ENCODE measurements around the gene GPC4.
"Not testable (repeated sequence)": the region's sequence is repeated elsewhere in the genome, so short reads cannot be mapped to it uniquely, and the experiment has no call there.

Gene GPC4

GRCh38 chrX:133302775-133303445, 112.4 kb downstream of the GPC4 start:
- DNase-seq, result no peak

DNA sequence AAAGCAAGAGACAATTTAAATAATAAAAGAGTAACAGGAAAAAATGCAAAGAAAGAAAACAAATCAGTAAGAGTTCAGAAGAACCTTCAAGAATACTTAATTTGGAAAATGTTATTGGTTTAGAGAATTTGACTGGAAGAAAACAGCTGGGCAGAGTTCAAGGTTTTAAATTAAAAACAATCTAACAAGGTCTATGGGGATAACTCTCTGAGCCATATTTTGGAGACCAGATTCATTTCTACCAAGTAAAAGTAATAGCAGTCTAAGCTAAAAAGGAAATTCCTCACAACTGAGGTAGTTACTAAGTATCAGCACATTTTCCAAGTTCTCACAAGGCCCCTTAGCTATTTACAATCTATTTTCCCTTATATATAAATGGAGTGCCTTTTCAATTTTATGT, 114.7 kb downstream of the GPC4 start:
- DNase-seq, result no peak

DNA sequence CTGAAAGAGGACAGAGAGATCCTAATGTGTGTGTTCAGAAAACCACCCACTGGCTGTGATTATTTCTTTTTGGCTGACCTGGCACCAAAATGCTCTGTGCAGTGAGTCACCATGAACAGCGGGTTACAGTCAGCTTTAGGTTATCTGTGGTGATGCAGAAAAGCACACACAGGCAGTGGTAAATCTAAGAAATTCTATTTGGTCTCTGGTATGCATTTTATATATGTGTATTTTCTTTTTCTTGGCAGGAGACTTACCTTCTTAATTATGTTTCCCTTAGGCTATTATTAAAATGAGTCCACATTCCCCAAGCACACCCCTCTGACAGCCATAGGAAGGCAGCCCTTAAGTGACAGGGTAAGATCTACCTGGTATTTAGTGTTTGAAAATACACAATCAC, 118.0 kb downstream of the GPC4 start:
- no peak for DNase-seq

GRCh38 chrX:133294126-133294525, 121.2 kb downstream of the GPC4 start:
- DNase-seq, result no peak

GRCh38 chrX:133290076-133290475, 125.2 kb downstream of the GPC4 start:
- DNase-seq, result no peak

GRCh38 chrX:133287860-133288259, 127.4 kb downstream of the GPC4 start:
- DNase-seq, result no peak

GRCh38 chrX:133285341-133285740, 129.9 kb downstream of the GPC4 start:
- DNase-seq, result no peak

GRCh38 chrX:133279112-133279730, 136.1 kb downstream of the GPC4 start:
- DNase-seq, result not testable (repeated sequence)

DNA sequence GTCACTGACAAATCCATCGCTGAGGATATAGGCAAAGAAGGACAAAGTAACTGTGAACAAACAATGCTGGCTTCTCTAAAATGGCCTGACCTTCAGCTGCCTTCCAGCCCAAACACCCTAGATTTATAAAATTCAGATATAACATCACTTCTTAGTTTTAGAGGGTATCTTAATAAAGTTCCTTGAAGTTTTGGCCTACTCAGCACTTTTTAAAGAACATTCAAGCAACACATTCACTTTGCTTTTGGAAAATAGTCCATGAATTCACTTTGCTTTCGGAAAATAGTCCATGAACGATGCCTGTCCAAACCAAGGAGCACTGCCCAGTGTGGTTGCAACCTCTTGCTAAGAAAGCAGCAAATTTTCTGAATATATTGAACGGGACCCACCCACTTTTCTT, 142.1 kb downstream of the GPC4 start:
- no peak for DNase-seq

DNA sequence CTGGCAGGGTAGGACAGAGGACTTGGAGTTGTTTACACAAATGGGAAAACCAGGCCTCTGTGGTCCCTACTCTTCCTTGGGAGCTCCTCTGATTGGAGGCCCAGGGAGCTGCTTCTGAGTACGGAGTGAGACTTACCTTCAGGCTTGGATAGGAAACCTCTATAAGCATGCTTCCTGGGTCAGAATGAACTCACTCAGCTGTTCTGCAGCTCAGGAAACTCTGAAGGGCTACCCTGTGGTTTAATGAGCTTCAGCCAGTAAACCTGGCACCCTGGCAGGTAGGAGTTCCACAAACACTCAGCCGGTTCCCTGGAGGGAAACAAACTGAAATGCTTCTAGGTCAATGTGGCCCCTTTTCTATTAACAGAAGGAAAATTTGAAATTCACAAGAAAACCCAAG, 146.1 kb downstream of the GPC4 start:
- no peak for DNase-seq

- DNase-seq, result no peak
Observed at GRCh38 chrX:133267621-133268020, 147.7 kb downstream of the GPC4 start.

DNA sequence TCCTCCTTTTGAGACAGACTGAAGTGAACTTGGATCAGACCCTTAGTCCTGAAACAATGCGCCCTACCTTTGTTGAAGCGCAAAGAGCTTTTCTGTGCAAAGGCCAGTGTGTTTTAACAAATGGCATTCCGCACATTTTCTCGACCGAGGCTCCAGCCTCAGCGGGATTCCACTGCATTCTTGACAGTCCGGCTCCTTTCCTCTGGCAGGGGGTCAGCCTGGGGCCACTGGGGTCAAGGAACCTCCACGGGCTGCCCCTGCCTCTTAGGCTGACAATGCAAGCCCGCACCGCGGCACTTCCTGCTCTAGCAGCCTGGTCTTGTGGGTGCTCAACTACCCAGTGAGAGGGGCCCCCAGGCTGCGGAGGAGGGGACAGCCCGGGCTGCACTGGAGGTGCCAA, 150.0 kb downstream of the GPC4 start:
- no peak for DNase-seq

GRCh38 chrX:133258481-133258880, 156.8 kb downstream of the GPC4 start:
- DNase-seq, result no peak

DNA sequence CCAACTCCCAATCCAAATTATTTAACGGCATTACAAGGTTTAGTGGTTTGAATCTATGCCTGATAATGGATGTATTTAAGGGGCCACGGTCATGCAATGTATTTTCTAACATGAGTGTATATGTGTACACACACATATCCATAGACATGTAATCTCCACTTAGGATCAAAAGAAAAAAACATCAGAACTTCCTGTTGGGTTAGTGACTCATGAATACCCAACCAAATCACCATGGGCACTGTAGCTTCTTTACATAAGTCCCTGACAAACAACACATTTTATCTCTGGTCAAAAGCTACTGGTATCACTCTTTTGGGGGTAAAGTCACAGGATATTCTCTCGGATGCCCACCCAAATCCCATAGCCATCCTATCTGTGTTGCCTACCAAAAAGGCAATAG, 160.6 kb downstream of the GPC4 start:
- DNase-seq, result no peak

GRCh38 chrX:133251204-133251603, 164.1 kb downstream of the GPC4 start:
- no peak for DNase-seq

DNA sequence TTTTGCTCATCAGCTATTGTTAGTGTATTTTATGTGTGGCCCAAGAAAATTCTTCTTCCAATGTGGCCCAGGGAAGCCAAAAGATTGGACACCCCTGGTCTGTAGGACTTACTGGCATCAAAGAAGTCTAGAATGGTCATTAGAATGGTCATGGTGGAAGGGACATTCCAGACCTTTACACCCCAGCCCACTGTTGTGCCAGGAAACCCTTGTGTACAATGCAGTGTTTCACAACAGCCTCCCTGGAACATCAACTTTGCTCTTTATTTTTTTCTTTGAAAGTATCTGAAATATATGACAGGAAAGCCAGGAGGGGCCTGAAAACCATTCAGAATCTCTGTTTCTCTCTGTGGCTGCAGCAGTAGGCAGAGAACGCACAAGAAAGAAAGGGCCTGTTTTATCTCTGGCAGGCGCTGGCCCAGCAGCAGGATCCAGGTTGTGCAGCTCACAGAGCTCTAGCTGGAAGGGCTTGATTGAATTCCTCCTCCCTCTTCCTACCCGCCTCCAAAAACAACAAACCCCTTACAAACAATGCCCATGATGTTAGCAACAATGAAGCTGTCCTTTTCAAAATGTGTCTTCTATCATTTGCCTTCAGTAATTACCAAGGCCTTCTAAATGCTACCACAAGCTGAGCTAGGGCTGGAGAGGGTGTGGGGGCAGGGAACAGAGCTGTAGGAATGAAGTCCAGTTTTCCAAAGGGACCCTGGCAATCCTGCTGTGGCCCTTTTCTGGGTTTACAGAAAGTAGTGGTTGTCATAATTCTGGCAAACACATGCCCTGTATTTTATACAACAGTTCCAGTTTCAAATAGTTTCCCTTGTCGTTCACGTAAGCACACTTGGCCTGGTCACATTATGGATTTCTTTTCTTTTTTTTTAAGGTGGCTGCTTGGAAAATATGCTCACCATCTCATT, 164.8 kb downstream of the GPC4 start:
- DNase-seq, result no peak
